ENCODE measurements around the gene ASMTL.
"Not testable (repeated sequence)": the region's sequence is repeated elsewhere in the genome, so short reads cannot be mapped to it uniquely, and the experiment has no call there.

Gene ASMTL

DNA sequence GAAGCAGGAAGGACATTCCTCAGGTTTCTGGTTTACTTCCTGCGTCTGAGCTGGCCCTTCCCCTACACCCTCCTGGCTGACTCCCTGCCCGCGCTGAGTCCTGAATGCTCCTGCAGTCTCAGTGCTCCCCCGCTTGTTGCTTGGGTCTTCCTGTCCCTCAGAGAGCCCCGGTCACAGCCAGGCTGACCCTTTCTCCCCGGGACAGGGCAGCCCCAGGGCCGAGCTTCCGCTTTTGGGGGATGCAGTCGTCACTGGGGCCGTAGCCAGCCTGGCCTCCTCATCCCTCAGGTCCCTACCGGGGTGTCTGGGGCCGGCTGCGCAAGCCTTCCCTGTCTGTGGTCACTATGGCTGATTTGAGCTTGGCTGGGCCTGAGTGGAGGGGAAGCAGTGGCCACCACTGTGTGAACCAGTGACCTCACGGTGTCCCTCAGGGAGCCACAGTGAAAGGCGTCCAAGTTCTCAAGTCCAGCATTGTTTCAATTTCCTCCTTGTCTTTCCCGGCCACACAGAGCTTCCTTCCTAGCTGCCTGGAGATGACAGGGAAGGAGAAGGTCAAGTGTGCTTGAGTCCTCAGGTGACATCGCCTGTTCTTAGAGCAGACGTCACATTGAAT, 34.1 kb upstream of the ASMTL start:
- H3K4me3 Mint-ChIP-seq = no peak overlapping the region
- H3K4me1 Mint-ChIP-seq = peaks cover 19% of the 10 kb centered on the region
- H3K9me3 Mint-ChIP-seq = no peaks in the 10 kb centered on the region

DNA sequence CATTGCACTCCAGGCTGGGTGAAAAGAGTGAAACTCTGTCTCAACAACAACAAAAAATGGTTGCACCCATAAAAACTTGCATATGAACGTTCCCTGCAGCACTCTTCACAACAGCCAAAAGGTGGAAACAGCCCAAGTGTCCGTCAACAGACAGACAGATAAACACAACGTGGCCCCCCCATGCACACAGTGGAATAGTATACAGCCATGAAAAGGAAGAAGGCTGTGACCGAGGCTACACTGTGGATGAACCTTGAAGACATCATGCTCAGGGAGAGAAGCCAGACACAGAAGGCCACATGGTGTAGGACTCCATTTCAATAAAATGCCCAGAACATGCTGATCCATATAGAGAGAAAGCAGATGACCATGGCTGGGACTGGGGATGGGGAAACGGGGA, 33.5 kb upstream of the ASMTL start:
- no peaks in the 10 kb centered on the region for H3K27me3 Mint-ChIP-seq
- no peak overlapping the region for H3K4me3 Mint-ChIP-seq
- peaks cover 6% of the 10 kb centered on the region for H3K36me3 Mint-ChIP-seq
- H3K27ac Mint-ChIP-seq = no peak overlapping the region
- H3K9me3 Mint-ChIP-seq = no peaks in the 10 kb centered on the region
- H3K4me1 Mint-ChIP-seq = peaks cover 25% of the 10 kb centered on the region

More for the DNA sequence above, 34.1 kb upstream of the ASMTL start:
- no peaks in the 10 kb centered on the region for H3K27me3 Mint-ChIP-seq
- peak overlapping the region; percentile 84 for H3K27ac Mint-ChIP-seq
- peaks cover 11% of the 10 kb centered on the region for H3K36me3 Mint-ChIP-seq

DNA sequence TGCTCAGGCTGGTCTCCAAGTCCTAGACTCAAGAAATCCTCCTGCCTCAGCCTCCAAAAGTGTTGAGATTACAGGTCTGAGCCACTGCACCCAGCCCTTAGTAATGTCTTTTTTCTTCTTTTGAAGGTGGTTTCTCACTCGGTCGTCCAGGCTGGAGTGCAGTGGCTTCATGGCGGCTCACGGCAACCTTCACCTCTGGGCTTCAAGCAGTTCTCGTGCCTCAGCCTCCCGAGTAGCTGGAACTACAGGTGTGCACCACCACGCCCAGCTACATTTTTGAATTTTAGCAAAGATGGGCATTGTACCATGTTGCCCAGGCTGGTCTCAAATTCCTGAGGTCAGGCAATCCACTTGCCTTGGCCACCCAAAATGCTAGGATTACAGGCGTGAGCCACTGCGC, 32.3 kb upstream of the ASMTL start:
- Mint-ChIP-seq H3K4me1 (peaks cover 37% of the 10 kb centered on the region), H3K27ac (no peak overlapping the region), H3K27me3 (no peaks in the 10 kb centered on the region), H3K9me3 (no peaks in the 10 kb centered on the region), H3K4me3 (no peak overlapping the region), H3K36me3 (peaks cover 8% of the 10 kb centered on the region)

DNA sequence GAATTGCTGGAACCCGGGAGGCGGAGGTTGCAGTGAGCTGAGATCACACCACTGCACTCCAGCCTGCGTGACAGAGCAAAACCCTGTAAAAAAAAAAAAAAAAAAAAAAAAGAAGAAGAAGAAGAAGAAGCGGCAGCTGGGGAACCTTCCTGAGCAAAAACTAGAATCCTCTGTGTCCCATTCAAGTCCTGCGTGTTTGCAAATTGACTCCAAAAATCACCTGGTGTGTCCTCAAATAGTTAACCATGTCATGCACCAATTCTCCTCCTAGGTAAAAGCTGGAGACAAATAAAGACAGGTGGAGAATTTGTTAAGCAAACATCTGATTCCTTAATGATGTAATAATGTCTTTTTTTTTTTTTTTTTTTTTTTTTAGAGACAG, 31.9 kb upstream of the ASMTL start:
- Mint-ChIP-seq H3K27ac (peak overlapping the region; percentile 76), H3K9me3 (no peaks in the 10 kb centered on the region), H3K27me3 (no peaks in the 10 kb centered on the region), H3K4me1 (peaks cover 41% of the 10 kb centered on the region), H3K4me3 (no peak overlapping the region), H3K36me3 (peaks cover 8% of the 10 kb centered on the region)

DNA sequence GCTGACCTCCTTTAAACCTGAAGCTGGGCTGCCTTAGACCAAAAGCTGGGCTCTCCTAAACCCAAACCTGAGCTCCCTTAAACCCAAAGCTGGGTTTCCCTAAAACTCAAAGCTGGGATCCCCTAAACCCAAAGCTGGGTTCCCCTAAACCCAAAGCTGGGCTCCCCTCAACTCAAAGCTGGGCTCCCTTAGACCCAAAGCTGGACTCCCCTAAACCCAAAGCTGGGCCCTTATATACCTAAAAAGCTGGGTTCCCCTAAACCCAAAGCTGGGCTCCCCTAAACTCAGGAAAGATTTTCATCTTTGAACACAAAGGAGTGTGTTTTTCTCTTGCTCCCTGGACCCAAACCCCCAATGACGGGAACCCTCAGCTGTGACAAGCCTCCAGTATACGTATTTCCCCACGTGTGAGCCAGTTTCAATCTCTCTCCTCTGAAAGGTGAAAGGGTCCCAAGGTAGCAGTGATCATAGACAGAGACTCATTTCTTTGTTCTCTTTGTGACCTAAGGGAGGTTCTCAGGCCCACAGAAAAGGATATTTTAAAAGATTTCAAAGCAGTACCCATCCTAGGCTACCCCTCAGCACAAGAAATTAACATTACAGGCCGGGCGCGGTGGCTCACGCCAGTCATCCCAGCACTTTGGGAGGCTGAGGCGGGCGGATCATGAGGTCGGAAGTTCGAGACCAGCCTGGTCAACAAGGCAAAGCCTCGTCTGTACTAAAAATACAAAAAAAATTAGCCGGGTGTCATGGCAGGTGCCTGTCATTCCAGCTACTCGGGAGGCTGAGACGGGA, 31.3 kb upstream of the ASMTL start:
- Mint-ChIP-seq H3K4me1 (peaks cover 47% of the 10 kb centered on the region), H3K9me3 (peaks cover 6% of the 10 kb centered on the region), H3K4me3 (no peak overlapping the region), H3K36me3 (peaks cover 13% of the 10 kb centered on the region), H3K27ac (peak overlapping the region; percentile 76), H3K27me3 (no peaks in the 10 kb centered on the region)

DNA sequence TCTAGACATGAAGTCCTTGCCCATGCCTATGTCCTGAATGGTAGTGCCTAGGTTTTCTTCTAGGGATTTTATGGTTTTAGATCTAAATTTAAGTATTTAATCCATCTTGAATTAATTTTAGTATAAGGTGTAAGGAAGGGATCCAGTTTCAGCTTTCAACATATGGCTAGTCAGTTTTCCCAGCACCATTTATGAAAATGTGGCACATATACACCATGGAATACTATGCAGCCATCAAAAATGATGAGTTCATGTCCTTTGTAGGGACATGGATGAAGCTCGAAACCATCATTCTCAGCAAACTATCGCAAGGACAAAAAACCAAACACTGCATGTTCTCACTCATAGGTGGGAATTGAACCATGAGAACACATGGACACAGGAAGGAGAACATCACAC, 29.8 kb upstream of the ASMTL start:
- Mint-ChIP-seq H3K27ac (peak overlapping the region; percentile 99), H3K4me1 (peaks cover 59% of the 10 kb centered on the region), H3K4me3 (peak overlapping the region; percentile 90), H3K36me3 (peaks cover 19% of the 10 kb centered on the region)
- H3K27me3 Mint-ChIP-seq, H3K9me3 Mint-ChIP-seq: not testable (repeated sequence)

DNA sequence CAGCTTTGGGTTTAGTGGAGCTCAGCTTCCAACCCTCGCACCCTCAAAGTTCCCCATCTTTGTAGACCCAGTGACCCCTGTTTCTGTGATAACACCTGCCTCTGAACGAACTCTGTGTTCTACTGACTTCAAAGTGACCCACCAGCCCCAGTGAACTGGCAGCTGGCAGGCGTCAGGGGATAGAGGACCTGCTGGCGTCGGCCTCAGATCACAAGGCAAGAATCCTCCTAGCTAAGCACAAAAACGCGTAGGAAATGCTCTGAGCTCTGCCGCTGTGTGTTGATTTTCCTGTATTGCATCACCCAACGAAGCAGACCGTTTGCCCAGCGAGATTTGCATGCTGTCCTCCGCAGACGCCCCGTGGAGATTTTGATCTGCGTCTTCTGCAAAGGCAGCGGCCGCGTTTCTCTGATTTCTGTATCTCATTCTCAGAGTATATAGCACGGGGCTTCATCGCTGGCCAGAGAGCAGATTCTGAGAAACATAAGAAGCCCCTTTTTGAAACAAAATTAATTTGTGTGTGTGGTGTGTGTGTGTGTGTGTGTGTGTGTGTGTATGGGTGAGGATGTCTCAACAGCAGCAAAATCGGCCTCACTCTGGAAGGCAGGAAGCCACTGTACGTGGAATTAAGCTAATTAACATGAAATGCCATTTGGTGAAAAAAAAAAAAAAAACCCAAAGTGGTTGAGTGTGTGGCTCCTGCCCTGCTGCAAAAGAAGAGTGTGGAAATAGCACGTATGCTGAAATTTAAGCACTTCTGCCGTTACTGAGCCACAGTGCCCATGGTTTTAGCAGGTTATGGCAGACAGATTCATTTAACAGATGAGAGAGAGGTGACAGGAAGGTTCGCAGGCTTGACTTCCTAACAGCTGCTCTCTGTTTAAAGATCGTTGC, 29.2 kb upstream of the ASMTL start:
- Mint-ChIP-seq H3K36me3 (peaks cover 20% of the 10 kb centered on the region), H3K9me3 (peaks cover 6% of the 10 kb centered on the region), H3K27me3 (no peaks in the 10 kb centered on the region), H3K27ac (peak overlapping the region; percentile 99), H3K4me3 (peak overlapping the region; percentile 90), H3K4me1 (peaks cover 66% of the 10 kb centered on the region)

DNA sequence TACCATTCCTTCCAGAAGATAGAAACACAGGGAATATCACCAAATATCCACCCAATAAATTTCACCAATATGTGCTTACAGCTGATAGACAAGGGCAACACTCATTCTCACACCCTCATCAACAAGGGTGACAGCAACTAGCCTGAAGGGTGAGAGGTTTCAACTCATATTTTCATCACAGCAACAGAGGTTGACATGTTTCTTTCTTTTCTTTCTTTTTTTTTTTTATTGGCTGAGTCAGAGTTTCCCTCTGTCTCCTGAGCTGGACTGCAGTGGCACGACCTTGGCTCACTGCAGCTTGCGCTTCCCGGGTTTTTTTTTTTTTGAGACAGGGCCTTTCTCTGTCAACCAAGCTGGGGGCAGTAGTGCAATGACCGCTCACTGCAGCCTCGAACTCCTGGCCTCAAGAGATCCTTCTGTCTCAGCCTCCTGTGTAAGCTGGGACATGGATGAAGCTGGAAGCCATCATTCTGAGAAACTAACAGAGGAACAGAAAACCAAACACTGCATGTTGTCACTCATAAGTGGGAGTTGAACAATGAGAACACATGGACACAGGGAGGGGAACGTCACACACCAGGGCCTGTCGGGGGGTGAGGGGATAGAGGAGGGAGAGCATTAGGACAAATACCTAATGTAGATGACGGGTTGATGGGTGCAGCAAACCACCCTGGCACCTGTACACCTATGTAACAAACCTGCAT, 27.5 kb upstream of the ASMTL start:
- Mint-ChIP-seq H3K4me1 (peaks cover 76% of the 10 kb centered on the region), H3K9me3 (peaks cover 11% of the 10 kb centered on the region), H3K27ac (peak overlapping the region; percentile 95), H3K27me3 (no peaks in the 10 kb centered on the region), H3K4me3 (peak overlapping the region; percentile 43), H3K36me3 (peaks cover 23% of the 10 kb centered on the region)

DNA sequence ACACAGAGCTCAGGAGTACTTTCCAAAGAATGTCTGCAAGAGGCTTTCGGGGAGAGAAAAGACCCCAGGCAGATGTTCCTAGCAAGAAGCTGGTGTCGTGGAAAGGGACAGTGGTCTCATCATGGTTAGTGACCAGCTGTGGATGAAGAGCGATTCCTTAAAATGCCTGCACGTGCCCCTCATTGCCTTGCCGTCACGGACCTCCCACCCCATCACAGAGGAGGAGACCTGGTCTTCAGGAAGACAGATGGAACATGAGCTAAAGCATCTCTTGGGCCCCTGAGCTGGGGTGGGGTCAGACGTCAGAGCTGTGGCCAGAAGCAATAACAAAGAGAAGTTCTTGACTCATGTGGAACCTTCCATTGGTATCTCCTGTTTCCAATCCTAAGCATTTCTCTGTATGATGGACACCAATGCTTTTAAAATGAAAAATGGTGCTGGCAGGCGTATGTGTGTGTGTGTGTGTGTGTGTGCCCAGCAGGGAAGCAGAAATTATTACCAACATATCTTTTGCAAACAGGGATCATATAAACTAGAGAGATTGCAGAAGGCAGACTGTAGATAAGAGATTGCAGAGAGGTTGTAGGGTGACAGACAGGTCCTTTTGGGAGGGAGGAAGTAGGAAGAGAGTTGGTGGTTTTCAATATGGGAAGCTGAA, 25.2 kb upstream of the ASMTL start:
- no peak overlapping the region for H3K4me3 Mint-ChIP-seq
- peaks cover 12% of the 10 kb centered on the region for H3K9me3 Mint-ChIP-seq
- peaks cover 40% of the 10 kb centered on the region for H3K36me3 Mint-ChIP-seq
- H3K27me3 Mint-ChIP-seq = no peaks in the 10 kb centered on the region
- peaks cover 86% of the 10 kb centered on the region for H3K4me1 Mint-ChIP-seq
- peak overlapping the region; percentile 81 for H3K27ac Mint-ChIP-seq

DNA sequence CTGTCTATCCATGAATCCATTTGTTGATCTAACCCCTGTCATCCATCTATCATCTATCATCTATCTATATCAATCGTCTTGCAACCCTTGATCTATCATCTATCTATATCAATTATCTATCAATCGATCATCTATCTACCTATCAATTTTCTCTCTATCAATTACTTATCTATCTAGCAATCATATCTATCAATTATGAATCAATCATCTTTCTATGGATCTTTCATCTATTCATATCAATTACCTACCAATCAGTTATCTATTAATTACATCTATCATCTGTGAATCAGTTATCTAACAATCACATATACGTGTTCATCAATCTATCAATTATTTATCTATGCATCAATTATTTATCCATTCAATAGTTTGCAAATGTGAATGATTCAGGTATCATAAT, 24.5 kb upstream of the ASMTL start:
- Mint-ChIP-seq H3K27ac (peak overlapping the region; percentile 12), H3K27me3 (no peaks in the 10 kb centered on the region), H3K4me1 (peaks cover 88% of the 10 kb centered on the region), H3K4me3 (no peak overlapping the region), H3K9me3 (peaks cover 12% of the 10 kb centered on the region), H3K36me3 (peaks cover 41% of the 10 kb centered on the region)

DNA sequence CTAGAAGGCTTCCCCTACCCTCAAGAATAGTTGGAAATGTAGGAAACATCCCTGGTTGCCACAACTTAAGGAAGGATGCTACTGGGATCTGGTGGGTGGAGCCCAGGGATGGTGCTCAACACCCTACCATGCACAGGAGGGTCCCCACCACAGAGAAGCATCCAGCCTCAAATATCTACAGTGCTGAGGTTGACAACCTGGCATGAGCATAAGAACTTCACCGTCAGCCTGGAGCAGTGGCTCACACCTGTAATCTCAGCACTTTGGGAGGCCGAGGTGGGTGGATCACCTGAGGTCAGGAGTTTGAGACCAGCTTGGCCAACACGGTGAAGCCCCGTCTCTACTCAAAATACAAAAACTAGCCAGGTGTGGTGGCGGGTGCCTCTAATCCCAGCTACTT, 24.0 kb upstream of the ASMTL start:
- H3K9me3 Mint-ChIP-seq = peaks cover 17% of the 10 kb centered on the region
- H3K4me1 Mint-ChIP-seq = peaks cover 88% of the 10 kb centered on the region
- no peak overlapping the region for H3K27ac Mint-ChIP-seq
- no peaks in the 10 kb centered on the region for H3K27me3 Mint-ChIP-seq
- no peak overlapping the region for H3K4me3 Mint-ChIP-seq
- H3K36me3 Mint-ChIP-seq = peaks cover 46% of the 10 kb centered on the region

DNA sequence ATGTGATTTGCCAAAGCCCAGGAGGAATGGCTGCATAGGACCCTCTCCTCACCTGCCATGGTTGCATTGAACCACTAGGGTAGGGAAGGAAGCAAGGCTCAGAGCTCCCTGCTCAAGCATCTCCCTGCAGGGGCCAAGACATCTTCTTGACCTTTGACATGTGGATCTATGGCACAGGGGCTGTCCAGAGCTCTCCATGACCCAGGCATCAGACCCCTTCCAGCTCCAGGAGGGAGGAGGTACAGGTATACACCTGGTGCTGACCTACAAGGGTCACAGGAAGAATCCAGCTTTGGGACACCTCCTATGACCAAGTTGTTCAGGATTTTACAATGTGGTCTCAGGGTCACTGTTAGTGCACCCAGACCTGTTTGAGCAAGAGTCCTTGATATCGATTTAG, 23.2 kb upstream of the ASMTL start:
- Mint-ChIP-seq H3K4me3 (no peak overlapping the region), H3K36me3 (peaks cover 46% of the 10 kb centered on the region), H3K4me1 (peaks cover 87% of the 10 kb centered on the region), H3K9me3 (peaks cover 17% of the 10 kb centered on the region), H3K27me3 (no peaks in the 10 kb centered on the region), H3K27ac (no peak overlapping the region)

DNA sequence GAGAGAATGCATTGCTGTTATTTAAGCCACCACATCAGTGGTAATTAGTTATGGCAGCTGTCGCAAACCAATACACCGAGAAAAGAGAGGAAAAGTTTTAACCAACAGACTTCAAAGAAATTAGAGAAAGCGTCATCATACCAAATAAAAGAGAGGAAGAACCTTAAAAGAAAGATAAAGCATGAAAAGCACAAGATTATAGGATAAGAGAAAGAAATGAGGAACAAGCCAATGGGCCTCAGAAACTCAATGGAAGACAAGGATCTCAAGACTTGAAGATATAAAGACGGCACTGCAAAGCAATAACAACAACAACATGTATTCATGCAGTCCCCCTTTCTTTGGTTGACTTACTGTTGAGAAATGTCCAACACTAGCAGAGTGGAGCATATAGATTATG, 22.8 kb upstream of the ASMTL start:
- peaks cover 46% of the 10 kb centered on the region for H3K36me3 Mint-ChIP-seq
- H3K4me3 Mint-ChIP-seq = peak overlapping the region; percentile 43
- peaks cover 87% of the 10 kb centered on the region for H3K4me1 Mint-ChIP-seq
- no peaks in the 10 kb centered on the region for H3K27me3 Mint-ChIP-seq
- H3K27ac Mint-ChIP-seq = peak overlapping the region; percentile 69
- peaks cover 17% of the 10 kb centered on the region for H3K9me3 Mint-ChIP-seq

DNA sequence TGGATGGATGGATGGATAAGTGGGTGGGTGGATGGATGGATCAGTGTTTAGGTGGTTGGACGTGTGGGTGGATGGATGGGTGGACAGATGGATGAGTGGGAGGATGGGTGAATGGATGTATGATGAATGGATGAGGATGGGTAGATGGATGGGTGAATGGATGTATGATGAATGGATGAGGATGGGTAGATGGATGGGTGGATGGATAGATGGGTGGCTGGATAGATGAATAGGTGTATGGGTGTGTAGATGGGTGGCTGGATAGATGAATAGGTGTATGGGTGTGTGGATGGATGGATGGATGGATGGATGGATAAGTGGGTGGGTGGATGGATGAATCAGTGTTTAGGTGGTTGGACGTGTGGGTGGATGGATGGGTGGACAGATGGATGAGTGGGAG, 21.9 kb upstream of the ASMTL start:
- Mint-ChIP-seq H3K36me3 (peaks cover 43% of the 10 kb centered on the region), H3K27ac (peak overlapping the region; percentile 76), H3K9me3 (peaks cover 17% of the 10 kb centered on the region), H3K4me1 (peaks cover 84% of the 10 kb centered on the region)
- not testable (repeated sequence) for H3K27me3 Mint-ChIP-seq, H3K4me3 Mint-ChIP-seq

DNA sequence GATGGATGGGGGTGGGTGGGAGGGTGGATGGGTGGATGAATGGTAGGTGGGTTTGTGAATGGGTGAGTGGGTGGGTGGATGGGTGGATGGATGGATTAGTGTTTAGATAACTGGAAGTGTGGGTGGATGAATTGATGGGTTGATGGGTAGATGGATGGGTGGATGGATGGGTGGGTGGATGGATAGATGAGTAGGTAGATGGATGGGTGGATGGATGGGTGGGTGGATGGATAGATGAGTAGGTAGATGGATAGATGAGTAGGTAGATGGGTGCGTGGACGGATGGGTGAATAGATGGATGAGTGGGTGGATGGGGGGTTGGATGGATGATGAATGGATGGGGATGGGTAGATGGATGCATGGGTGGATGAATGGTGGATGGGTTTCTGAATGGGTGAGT, 20.3 kb upstream of the ASMTL start:
- Mint-ChIP-seq H3K27ac (no peak overlapping the region), H3K27me3 (no peaks in the 10 kb centered on the region), H3K36me3 (peaks cover 32% of the 10 kb centered on the region), H3K4me3 (peak overlapping the region; percentile 17), H3K9me3 (peaks cover 10% of the 10 kb centered on the region), H3K4me1 (peaks cover 83% of the 10 kb centered on the region)
